Endometrium (tissue), 2 donors: ENCODE results near the gene LECT2.

Experiments used
- FAIRE-seq: peaks from 2 replicates; lab custom pipeline; 2012; peaks lifted over from hg19 to GRCh38; lab: Jason Lieb, UNC
- donor health status: control.
- donor health status: control.

LECT2 gene

DNA sequence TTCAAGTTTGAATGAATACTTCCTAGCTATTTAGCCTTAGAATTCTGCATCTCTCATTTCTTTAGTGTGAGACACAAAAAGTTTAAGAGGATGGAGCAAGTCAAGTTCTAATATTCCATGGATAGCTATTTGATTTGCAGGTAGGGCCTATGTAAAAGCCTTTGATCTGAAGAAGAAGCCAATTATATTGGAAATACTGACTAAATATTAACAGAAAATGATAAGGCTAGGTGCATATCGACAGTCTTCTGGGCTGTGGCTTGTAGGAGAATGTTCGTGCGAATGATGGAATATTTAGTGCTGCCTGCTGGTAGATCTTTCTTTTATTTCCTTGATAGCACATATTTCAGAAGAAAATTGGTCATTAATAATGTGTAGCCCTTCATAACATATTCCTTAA, at the start of gene LECT2:
Gene LECT2 (minus strand): TSS at position 85 of the 400 bp plus-strand sequence. CDS start 150 bp downstream, outside the sequence.
- no peak for FAIRE-seq

DNA sequence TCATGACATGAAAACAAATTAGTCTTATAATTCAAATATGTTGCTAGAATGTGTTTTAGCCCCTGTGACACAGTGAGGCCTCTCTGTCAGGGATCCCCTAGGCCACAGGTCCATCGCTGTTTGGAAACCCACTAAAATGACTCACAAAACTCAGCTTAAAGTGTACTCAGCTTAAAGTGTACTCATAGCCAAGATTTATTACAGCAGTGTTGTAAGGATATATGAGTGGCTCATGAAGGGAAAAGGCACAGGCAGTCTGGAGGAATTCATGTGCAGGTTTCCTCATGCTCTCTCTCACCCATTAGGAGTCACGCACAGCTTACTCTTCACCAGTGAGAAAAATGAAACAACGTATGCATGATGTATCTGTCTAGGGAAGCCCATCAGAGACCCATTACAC, 49.7 kb upstream of the LECT2 start:
- no peak for FAIRE-seq

DNA sequence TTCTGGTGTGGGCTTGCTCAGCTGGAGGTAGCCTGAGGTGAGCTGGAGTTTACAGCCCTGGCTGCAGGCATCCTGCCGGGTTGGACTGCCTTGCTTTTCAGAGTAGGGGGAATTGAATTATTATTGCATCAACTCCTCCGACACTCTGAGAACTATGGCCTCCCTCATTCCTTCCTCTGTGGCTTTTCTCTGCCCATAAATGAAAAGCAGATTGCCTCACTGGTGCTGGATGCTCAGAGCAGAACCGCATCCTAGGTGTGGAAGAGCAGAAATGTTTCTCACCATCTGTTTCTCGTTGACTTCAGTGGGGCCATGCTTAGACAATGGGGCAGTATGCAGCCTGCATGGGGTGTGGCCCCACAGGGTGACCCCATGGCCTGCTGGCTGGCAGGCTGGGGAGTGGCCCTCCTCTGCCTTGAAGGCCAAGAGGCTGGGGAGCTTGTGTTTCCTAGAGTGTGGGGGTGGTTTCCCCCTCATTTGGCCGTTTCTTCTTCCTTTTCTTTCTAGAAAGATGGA, 46.7 kb upstream of the LECT2 start:
- no peak for FAIRE-seq

DNA sequence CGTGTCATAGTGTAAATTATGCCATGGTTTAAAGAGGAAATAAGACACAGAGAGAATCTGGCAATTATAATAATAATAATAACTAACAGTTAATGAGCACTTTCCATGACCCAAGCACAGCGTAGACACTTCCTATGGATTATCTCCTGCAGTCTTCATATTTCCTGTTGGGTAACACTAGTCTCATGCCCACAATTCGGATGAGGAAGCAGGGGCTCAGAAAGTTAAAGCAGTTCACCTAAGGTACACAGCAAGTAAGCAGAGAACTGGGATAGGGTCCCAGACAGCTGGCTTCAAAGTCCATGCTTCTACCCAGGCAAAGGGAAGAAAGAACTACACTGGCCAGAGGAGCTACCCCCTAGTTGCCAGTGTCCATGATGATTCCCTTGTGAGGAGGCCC, 46.1 kb upstream of the LECT2 start:
- FAIRE-seq, result no peak

DNA sequence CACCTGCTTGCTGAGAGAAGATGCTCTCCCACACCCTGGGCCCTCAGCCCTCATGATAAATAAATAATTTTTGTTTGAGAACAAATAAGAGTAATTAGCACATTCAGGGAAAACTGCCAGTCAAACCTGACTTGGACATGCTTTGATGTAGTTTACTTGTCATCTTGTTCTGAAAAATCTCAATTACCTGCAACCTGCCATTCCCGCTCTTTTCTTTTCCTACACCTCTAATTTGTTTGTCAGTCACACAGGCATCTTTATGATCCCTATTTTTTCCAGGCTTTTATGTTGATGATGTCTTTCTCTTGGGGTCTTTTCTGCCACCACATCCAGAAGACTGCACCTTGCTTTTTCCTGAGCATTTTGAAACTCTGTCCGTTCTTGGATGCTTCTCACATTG, 45.4 kb upstream of the LECT2 start:
- FAIRE-seq, result no peak

DNA sequence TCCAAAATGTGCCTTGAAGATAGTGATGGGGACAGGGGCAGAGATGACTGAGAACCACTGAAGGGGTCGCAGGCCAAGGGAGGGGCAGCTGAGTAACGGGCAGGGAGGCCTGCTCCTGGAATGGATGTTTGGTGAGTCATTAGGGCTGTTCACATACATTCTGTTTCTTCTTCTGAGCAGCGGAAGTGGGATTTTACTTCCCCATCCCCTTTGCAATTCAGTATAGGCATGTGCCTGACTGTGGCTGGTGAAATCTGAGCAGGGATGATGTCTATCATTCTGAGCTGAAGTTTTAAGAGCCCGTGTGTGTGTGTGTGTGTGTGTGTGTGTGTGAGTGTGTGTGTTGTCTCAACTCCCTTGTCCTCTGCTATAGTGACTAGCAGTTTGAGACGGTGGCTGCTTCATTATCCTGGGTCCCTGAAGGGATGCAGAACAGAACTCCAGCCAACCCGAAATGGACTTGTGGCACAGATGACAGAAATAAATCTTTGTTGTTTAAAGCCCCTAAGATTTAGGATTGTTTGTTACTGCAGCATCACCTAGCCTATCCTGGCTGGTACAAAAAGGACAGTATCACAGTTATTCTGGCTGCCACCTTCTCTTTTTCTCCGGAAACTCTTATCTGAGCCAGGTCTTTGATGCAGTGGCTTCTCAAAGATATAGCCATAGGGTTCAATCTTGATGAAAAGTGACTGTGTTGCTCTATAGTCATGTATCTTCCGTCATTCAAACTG, 44.8 kb upstream of the LECT2 start:
- no peak for FAIRE-seq

DNA sequence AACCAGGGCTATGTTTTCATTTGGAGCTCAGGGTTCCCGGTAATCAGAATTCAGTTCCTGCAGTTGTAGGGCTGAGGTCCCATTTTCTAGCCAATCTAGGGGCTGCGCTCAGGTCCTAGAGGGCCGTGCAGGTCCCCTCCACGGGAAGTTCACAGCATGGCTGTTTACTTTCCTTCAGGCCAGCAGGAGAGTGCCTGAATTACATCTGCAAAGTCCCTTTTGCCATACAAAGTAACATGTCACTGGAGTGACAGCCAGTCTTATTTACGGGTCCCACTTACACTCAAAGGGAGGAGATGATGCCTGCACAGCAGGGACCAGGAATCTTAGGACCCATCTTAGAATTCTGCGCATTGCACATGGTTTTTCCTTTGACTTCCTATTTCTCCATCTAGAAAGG, 44.1 kb upstream of the LECT2 start:
- no peak for FAIRE-seq

DNA sequence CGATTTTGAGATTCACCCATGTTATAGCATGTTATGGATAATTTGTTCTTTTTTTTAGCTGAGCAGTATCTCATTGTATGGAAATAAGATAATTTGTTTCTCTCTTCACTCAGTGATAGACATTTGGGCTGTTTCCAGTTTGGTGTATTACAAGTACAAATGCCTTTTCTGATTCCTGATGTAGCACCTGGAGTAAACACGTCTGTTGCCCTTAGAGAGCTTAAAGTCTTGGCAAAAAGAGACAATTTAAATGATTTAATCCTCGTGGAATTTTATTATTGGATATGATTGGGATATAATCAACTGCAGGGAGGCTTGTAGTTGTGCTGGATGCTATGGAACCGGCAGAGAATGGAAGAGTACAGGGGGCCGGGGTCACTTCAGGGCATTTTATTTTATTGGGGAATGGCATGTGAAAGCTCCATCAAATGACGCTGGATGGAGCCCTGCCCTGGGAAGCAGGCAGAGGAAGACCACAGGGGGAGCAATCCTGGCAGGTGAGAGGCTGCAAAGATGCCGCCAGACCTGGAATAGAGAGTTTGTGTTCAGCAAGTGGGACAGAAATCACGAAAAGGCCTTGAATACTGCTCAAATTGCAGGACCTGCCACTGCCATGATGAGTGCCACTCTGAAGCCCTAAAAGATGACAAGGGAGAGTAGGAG, 43.0 kb upstream of the LECT2 start:
- no peak for FAIRE-seq

DNA sequence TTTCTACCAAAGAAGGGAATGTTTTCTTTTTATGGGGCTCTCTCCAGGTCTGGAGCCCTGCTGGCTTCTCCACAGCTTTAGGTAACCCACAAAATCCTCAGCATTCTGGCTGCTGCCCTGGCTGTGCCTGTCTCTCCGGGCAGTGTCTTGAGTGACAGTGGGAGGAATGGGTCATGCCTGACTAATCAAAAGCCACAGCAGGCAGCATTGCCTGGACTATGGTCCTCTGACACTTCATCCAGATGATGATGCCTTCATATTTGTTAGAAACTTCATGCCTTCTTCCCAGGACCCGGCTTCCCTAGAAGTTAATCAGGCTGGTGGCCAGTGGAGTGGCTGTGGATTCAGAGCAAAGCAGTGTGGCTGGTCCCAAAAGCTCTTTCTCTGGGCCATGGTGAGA, 41.8 kb upstream of the LECT2 start:
- no peak for FAIRE-seq

DNA sequence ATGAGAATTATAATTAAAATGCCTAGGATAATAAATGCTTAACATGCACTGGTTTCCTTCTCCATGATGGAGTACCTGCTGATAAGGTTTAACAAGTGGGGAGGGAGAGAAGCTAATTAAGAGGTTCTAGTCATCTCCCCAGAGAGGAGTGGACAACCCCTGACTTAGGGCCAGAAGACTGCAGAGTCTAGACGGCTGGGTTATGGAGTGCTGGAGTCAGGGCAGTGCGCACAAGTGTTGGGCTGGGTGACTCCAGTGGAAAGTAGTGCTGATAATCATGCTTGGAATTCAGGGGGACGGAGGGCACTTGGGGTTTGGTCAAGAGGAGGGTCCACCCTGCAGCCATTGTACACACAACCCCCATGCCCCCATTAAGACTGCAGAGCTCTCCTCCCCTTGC, 41.2 kb upstream of the LECT2 start:
- FAIRE-seq, result no peak

DNA sequence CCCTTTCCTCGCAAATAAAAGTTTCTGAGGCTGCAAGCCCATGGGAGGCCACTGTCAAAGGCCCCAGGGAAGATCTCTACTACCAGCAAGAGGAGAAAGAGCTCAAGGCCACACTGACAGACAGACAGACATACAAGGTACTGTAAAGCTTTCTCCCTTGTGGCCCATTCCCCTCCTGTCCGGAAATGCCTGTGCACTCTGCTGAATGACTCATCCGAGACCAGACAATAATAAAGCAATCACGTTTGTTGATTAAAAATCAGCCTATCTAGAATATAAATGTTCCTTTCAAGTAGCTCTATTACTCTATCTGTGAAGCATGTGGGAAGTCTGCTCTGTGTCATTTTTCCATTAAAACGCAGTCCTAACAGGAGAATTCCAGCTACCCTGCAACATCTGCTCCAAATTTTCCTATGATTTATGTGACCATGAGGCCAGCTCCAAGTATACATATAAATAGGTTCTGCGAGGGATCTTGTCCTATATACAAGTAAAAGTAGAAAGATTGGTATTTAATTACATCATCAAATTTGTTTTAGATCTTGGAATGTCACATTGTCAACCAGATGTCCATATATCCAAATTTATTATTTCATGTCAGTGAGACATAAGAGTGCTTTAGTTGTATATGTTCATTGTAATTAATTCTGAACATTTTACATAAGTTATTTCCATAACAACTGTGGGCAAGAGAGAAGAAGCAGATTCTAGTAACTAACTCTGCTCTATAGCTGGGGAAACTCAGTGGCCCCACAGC, 39.3 kb upstream of the LECT2 start:
- peak; percentile 94 for FAIRE-seq

DNA sequence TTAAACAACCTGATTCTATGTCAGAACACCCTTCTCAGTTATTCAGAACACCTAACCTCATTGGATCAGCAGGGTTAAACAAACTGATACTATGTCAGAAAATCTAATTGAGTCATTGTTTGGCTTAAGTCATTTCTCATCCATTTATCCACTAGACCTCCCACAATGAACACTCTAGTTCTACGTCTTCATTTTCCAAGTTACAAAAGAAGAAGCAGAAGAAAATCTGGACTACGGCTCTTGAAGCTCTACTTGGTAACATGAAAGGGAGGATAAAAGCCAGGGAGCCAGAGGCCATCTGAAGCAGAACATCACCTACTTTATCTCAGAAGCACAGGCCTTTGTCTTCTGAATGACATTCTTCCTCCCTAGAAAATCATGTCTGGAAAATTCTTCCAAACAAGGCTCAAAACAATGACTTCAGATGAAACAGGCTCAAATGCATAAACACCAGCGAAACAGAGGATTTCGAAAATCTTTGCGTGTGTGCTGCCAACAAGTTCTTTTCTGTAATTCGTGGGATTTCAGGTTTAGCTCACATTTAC, 38.6 kb upstream of the LECT2 start:
- peak; percentile 53 for FAIRE-seq

DNA sequence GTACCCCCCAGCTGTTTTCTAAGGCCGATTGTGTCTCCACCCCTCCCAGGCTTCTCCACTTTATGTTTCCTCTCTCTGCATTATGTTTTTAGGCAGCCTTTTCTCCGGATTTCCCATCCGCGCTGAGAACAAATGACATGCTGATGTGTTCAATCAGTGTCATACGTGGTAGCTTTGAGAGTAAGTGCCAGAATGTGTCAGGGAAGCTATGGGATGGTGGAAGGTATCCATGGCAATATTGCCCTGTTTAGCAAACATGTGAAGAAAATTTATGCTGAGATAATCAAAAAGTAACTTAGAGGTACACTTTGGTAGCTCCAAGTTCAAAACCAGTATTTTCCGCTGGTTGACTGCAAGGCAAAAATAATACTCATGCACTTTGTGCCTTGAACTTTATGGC, 36.6 kb upstream of the LECT2 start:
- no peak for FAIRE-seq

DNA sequence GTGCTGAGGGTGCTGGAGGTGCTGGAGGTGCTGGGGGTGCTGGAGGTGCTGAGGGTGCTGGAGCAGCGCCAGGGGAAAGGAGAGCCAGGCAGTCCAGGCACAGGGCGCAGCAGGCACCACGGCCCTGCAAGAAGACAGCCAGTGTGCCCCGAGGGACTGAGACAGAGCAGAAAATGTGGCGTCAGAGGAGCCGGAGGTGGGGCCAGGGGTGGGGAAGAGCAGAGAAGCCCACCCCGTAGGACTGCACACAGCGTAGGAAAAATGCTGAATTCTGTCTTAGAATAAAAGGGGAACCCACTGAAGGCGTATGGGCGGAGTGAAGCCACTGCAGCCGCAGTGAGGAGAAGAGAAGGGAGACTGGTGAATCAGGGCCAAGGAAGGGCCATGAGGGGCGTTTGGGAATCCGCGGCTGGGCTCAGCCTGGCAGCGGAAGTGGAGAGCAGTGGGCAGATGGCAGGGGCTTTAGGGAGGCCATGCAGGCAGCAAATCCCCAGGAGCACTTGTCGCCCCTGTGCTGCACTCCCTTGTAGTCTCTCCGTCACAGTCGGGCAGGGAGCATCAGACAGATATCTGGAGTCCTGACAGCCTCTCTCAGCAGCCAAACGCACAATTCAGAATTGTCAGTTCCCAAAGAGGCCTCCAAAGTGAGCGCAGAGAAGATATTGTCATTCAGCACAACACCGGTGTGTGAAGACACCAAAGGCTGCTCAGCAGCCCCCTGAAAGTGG, 35.9 kb upstream of the LECT2 start:
- no peak for FAIRE-seq

DNA sequence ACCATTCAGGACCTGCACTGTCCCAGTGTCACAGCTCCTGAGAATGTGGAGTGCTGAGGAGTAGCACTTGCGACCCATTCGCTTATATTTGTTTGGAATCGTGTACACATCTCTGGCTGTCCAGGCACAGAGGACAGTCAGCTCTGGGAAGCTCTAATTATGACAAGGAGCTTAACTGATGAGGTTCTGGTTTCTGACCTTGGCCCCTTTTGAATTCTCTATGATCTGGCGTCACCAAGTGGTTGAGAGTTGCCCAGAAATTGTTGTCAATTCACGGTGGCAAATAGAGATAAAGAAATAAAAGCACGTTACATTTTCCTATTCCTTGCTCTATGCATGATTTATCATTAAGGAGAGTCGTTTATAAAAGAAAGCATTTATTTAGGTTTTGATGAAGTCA, 34.9 kb upstream of the LECT2 start:
- no peak for FAIRE-seq

DNA sequence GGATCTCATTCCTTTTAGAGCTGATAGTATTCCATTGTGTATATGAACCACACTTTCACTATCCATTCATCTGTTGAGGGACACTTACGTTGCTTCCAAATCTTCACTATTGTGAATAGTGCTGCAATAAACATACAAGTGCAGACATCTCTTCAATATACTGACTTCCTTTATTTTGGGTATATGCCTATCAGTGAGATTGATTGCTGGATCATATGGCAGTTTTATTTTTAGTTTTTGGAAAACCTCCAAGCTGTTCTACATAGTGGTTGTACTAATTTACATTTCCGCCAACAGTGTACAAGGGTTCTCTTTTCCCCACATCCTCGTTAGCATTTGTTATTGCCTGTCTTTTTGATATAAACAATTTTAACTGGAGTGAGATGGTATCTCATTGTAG, 33.8 kb upstream of the LECT2 start:
- no peak for FAIRE-seq

DNA sequence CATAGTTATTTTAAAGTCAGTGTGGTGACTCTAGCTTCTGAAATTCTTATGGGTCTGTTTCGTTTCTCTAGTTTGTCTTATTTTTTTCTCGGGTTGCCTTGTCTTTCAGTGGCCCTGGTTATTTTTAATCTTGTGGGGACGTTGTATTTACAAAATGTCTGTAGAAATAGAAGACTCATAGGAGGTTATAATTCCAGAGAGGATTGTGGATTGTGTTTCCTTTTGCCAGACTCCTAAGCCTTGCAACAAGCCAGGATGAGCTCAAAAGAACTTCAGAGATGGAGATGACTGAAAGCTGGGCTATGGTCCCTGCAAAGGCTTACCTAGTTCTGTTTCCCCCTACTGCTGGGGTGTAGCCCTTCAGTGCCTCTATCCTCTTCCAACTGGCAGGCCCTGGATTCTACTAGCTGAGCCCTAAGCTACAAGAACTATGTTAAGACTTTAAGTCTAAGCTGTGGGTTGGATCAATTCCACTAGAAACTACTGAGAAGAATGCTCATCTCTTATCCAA, 32.2 kb upstream of the LECT2 start:
- no peak for FAIRE-seq

DNA sequence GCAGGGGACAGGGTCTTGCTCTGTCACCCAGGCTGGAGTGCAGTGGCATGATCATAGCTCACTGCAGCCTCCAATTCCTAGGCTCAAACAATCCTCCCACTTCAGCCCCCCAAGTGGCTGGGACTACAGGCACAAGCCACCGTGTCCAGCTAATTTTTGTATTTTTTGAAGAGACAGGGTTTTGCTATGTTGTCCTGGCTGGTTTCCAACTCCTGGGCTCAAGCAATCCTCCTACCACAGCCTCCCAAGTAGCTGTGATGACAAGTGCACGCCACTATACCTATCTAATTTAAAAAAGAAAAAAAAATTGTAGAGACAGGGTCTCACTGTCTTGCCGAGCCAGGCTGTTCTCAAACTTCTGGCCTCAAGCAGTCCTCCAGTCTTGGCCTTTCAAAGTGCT, 31.6 kb upstream of the LECT2 start:
- no peak for FAIRE-seq

DNA sequence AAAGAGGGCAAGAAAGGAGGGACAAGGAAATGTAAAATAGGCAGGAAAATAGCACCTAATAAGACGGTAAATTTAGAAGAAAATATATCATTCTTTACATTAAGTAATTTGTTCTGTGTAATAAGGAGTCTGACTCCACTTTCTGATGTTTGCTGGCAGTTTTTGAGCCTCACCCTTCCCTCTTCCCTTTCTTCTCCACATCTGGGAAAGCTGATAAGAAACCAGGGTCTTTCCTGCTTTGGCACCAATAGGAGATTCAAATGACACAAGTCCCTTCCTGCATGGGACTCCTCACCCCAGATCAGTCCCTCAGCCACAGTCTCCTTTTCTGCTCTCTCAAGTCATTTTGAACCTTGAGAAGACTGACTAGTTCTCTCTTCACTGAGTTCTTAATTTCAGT, 31.2 kb upstream of the LECT2 start:
- FAIRE-seq, result no peak

DNA sequence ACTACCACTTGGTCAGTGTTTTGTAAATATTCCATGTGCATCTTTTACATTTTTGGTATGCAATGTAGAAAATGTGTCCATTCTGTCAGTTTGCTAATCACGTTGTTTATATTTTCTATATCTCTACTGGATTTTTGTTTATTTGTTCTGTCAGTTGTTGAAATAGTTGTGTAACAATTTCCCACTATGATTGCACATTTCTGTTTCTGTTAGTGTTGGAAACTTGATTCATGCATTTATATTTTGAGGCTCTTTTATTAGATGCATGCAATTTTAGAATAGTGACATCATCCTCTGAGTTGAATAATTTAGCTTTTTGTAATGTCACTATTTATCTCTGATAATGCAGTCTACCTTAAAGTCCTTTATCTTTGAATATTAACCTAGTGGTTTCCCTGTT, 25.8 kb upstream of the LECT2 start:
- FAIRE-seq, result no peak

DNA sequence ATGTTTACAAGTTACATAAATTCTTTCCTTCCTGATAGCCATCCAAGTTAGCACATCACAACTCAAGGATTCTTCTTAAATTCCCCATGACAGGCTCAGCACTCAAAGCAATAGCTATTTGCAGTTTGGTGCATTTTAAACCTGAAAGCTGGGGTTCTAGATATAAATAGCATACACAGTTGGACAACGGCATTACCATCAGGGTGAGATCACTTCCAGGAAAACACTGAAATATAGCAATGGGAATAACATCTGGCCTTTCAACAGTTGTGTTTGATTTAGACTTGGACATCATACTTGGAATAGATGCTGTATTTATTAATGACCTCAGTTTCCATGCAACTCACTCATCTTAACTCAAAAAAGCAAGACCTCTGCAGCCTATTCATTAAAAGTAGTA, 24.7 kb upstream of the LECT2 start:
- FAIRE-seq, result no peak

DNA sequence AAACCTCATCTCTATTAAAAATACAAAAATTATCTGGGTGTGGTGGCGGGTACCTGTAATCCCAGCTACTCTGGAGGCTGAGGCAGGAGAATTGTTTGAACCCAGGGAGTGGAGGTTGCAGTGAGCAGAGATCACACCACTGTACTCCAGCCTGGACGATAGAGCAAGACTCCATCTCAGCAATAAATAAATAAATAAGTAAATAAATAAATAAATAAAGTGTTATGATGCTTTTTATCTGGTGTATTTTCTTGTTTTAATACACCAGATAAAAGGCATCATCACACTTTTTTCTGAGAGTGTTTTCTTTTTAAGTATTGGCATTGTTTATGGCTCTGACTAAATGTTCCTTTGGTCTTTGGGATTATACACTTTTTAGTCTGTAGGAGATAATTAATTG, 24.2 kb upstream of the LECT2 start:
- FAIRE-seq, result no peak
